CD14-positive monocyte (primary cell): ENCODE data around the gene GP9. TPM values are rescaled to one million over a fixed set of nuclear protein-coding genes. Genes with fewer than 3 reads are reported as not detected.

Experiments
- DNase-seq, 3 donors: peaks; one replicate each; pipeline ENCODE4 v3.0.0-alpha.2; 2011 to 2022
- H2AFZ ChIP-seq: 2 replicates; pipeline ENCODE4 v1.6.0; 2012; ENCODE audit warnings: mild to moderate bottlenecking, low read depth, low read length, inconsistent platforms; ENCODE audit not compliant: insufficient read depth, poor library complexity, severe bottlenecking
- H3K27ac ChIP-seq, 2 donors: 1 replicate in 1 of 2; 2 replicates in 1 of 2; pipeline ENCODE4 v1.5.1; 2012 to 2013; ENCODE audit warnings: low read length in 2 of 2, control low read depth in 1 of 2, inconsistent platforms in 1 of 2, low read depth in 1 of 2, mild to moderate bottlenecking in 1 of 2
- H3K27me3 ChIP-seq, 2 donors: one replicate each; pipeline versions ENCODE4 v1.6.0 to v1.6.1; 2011 to 2013; ENCODE audit warnings: low read length in 2 of 2; ENCODE audit not compliant: control insufficient read depth in 2 of 2, insufficient read depth in 2 of 2
- H3K36me3 ChIP-seq, 2 donors: replicated peaks in 1 of 2; 1 replicate in 1 of 2; 2 replicates in 1 of 2; pipeline versions ENCODE4 v1.5.1 to v1.6.1; 2012 to 2013; ENCODE audit warnings: low read length in 2 of 2, control low read depth in 1 of 2, inconsistent platforms in 1 of 2, mild to moderate bottlenecking in 1 of 2; ENCODE audit not compliant: insufficient read depth in 2 of 2, control insufficient read depth in 1 of 2
- H3K4me1 ChIP-seq, 2 donors: 1 replicate in 1 of 2; 2 replicates in 1 of 2; pipeline versions ENCODE4 v1.5.1 to v1.6.1; 2012 to 2013; ENCODE audit warnings: low read length in 2 of 2, control low read depth in 1 of 2, inconsistent platforms in 1 of 2, mild to moderate bottlenecking in 1 of 2, moderate library complexity in 1 of 2; ENCODE audit not compliant: insufficient read depth in 2 of 2, control insufficient read depth in 1 of 2
- H3K4me2 ChIP-seq: replicated peaks from 2 replicates; pipeline ENCODE3; 2012; ENCODE audit warnings: low read length, moderate library complexity, mild to moderate bottlenecking; ENCODE audit not compliant: poor library complexity, severe bottlenecking; ENCODE audit errors: extremely low read depth
- H3K4me3 ChIP-seq, 3 experiments: fragments of 200-600 bp in 1 of 3; sonication (generic) in 1 of 3; replicated peaks in 1 of 3; 1 replicate in 2 of 3; 2 replicates in 1 of 3; pipeline ENCODE4 v1.5.1; 2011 to 2013; ENCODE audit warnings: low read length in 3 of 3, mild to moderate bottlenecking in 3 of 3, control low read depth in 2 of 3, low read depth in 2 of 3, inconsistent platforms in 1 of 3, moderate library complexity in 1 of 3
- H3K79me2 ChIP-seq: 2 replicates; pipeline ENCODE4 v1.6.0; 2012; ENCODE audit warnings: mild to moderate bottlenecking, control low read depth, inconsistent platforms, low read length, moderate library complexity; ENCODE audit not compliant: insufficient read depth
- H3K9ac ChIP-seq: 2 replicates; pipeline ENCODE4 v1.6.0; 2017; ENCODE audit warnings: low read length, mild to moderate bottlenecking; ENCODE audit not compliant: insufficient read depth, poor library complexity, severe bottlenecking
- H3K9me3 ChIP-seq, 2 donors: replicated peaks in 1 of 2; 1 replicate in 1 of 2; 2 replicates in 1 of 2; pipeline versions ENCODE4 v1.5.1 to v1.6.1; 2012 to 2013; ENCODE audit warnings: low read length in 2 of 2, control low read depth in 1 of 2; ENCODE audit not compliant: control insufficient read depth in 1 of 2, insufficient read depth in 1 of 2
- H4K20me1 ChIP-seq: 2 replicates; pipeline ENCODE4 v1.6.0; 2012; ENCODE audit warnings: mild to moderate bottlenecking, low read length, control low read depth, moderate library complexity; ENCODE audit not compliant: insufficient read depth
- H3K27ac Mint-ChIP-seq, 7 donors: one replicate each; pipeline ENCODE4 v1.8.0; 2020; ENCODE audit warnings: mild to moderate bottlenecking in 7 of 7, mixed read lengths in 7 of 7, moderate library complexity in 6 of 7, inconsistent platforms in 2 of 7
- H3K27me3 Mint-ChIP-seq, 3 donors: one replicate each; pipeline ENCODE4 v1.8.0; 2021 to 2022; ENCODE audit warnings: low read depth in 3 of 3, mild to moderate bottlenecking in 3 of 3, mixed read lengths in 3 of 3, moderate library complexity in 3 of 3, inconsistent platforms in 1 of 3
- H3K36me3 Mint-ChIP-seq, 2 donors: one replicate each; pipeline ENCODE4 v1.8.0; 2020; ENCODE audit warnings: mixed read lengths in 2 of 2, inconsistent platforms in 1 of 2, mild to moderate bottlenecking in 1 of 2
- H3K4me1 Mint-ChIP-seq: one replicate; pipeline ENCODE4 v1.8.0; 2020; ENCODE audit warnings: mild to moderate bottlenecking, mixed read lengths
- H3K4me3 Mint-ChIP-seq, 2 donors: one replicate each; pipeline ENCODE4 v1.8.0; 2020; ENCODE audit warnings: mild to moderate bottlenecking in 2 of 2, mixed read lengths in 2 of 2, moderate library complexity in 1 of 2
- H3K9me3 Mint-ChIP-seq, 7 donors: one replicate each; pipeline ENCODE4 v1.8.0; 2020 to 2022; ENCODE audit warnings: mixed read lengths in 7 of 7, mild to moderate bottlenecking in 6 of 7, moderate library complexity in 6 of 7, inconsistent platforms in 2 of 7
- CTCF ChIP-seq: fragments of 200-600 bp; IDR thresholded peaks from one replicate; pipeline ENCODE4 v1.8.0; 2022; ENCODE audit warnings: antibody characterized with exemption, mild to moderate bottlenecking
- WGBS: methylation state at CpG from one replicate; pipeline ENCODE4 v1.1.5; 2013; ENCODE audit warnings: missing lambda C conversion rate; ENCODE audit not compliant: insufficient coverage; 5-methylcytosine and 5-hydroxymethylcytosine counted together
- intact Hi-C, 2 donors: fragments of 100-400 bp; cut with micrococcal nuclease; formaldehyde crosslinking; loops; one replicate each; pipeline versions ENCODE4 v1.15.0 to v1.15.1; 2023
- polyA plus RNA-seq, 3 donors: library from polyadenylated mRNA; depleted of rRNA in 1 of 3; unstranded in 2 of 3; stranded (reverse) in 1 of 3; fragments of 300-500 nt in 2 of 3; fragments of >200 nt in 1 of 3; fragmentation: Illumina TruSeq in 2 of 3; gene quantifications; 1 replicate in 2 of 3; 2 replicates in 1 of 3; pipeline ENCODE4 v1.2.3, GENCODE V29; 2012 to 2021

The GP9 gene
- polyA plus RNA-seq, 3 donors, result 0.74 to 2.7 TPM; not detected in 1

GRCh38 chr3:129078510-129078909 lies 17.9 kb downstream of the GP9 start:
- Histone ChIP-seq H3K9ac (no peak overlapping the region), H3K4me2 (no peak overlapping the region), H3K79me2 (no peaks in the 10 kb centered on the region), H4K20me1 (no peaks in the 10 kb centered on the region), H3K27ac (no peak overlapping the region), H2AFZ (no peak overlapping the region), H3K4me3 (no peak overlapping the region), H3K36me3 (no peaks in the 10 kb centered on the region), H3K9me3 (no peaks in the 10 kb centered on the region), H3K27me3 (no peaks in the 10 kb centered on the region), H3K4me1 (no peaks in the 10 kb centered on the region)
- Mint-ChIP-seq H3K27ac (no peak overlapping the region), H3K4me1 (peaks cover 2% of the 10 kb centered on the region), H3K4me3 (no peak overlapping the region), H3K27me3 (peaks cover 3 to 9% (median 4%) of the 10 kb centered on the region in 3 donors), H3K36me3 (no peaks in the 10 kb centered on the region), H3K9me3 (peaks cover 0 to 3% (median 0%) of the 10 kb centered on the region in 7 donors)
- 92% methylated on average over 5 of the region's 8 CpGs for WGBS
- no peak for TF ChIP-seq CTCF
- intact Hi-C loops, result no loop called here
- DNase-seq, result no peak

- whole genome bisulfite sequencing, result no CpG with 5 or more reads among the region's 8 CpGs
- Histone ChIP-seq H3K36me3 (no peaks in the 10 kb centered on the region), H3K27ac (no peak overlapping the region), H3K9ac (no peak overlapping the region), H3K9me3 (no peaks in the 10 kb centered on the region), H2AFZ (no peak overlapping the region), H3K4me2 (no peak overlapping the region), H4K20me1 (no peaks in the 10 kb centered on the region), H3K27me3 (no peaks in the 10 kb centered on the region), H3K4me1 (no peaks in the 10 kb centered on the region), H3K4me3 (no peak overlapping the region), H3K79me2 (no peaks in the 10 kb centered on the region)
- Mint-ChIP-seq H3K4me3 (no peak overlapping the region), H3K9me3 (peaks cover 0 to 2% (median 0%) of the 10 kb centered on the region in 7 donors), H3K27ac (no peak overlapping the region), H3K4me1 (peaks cover 2% of the 10 kb centered on the region), H3K27me3 (peaks cover 4 to 9% (median 4%) of the 10 kb centered on the region in 3 donors), H3K36me3 (no peaks in the 10 kb centered on the region)
- TF ChIP-seq CTCF, result no peak
- intact Hi-C loops, result no loop called here
- no peak for DNase-seq
Measured at GRCh38 chr3:129081503-129081902, 20.9 kb downstream of the GP9 start.
